ENCODE results near the gene MTG2. TPM values are rescaled to one million over a fixed set of nuclear protein-coding genes. Genes with fewer than 3 reads are reported as not detected.

MTG2 gene
- total and polyA plus RNA-seq, 2 experiments from 2014 or later: 11.3 to 11.7 TPM

- TF ChIP-seq ZNF331 (CRISPR knock-in tag; IDR thresholded peaks at IDR 0.05; ENCODE audit: low read depth): no peak
- TF ChIP-seq, protein P1, sequence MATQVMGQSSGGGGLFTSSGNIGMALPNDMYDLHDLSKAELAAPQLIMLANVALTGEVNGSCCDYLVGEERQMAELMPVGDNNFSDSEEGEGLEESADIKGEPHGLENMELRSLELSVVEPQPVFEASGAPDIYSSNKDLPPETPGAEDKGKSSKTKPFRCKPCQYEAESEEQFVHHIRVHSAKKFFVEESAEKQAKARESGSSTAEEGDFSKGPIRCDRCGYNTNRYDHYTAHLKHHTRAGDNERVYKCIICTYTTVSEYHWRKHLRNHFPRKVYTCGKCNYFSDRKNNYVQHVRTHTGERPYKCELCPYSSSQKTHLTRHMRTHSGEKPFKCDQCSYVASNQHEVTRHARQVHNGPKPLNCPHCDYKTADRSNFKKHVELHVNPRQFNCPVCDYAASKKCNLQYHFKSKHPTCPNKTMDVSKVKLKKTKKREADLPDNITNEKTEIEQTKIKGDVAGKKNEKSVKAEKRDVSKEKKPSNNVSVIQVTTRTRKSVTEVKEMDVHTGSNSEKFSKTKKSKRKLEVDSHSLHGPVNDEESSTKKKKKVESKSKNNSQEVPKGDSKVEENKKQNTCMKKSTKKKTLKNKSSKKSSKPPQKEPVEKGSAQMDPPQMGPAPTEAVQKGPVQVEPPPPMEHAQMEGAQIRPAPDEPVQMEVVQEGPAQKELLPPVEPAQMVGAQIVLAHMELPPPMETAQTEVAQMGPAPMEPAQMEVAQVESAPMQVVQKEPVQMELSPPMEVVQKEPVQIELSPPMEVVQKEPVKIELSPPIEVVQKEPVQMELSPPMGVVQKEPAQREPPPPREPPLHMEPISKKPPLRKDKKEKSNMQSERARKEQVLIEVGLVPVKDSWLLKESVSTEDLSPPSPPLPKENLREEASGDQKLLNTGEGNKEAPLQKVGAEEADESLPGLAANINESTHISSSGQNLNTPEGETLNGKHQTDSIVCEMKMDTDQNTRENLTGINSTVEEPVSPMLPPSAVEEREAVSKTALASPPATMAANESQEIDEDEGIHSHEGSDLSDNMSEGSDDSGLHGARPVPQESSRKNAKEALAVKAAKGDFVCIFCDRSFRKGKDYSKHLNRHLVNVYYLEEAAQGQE (IDR thresholded peaks at IDR 0.05; ENCODE audit: unreplicated experiment): no peak
These were observed 3.7 kb upstream of the MTG2 start (continued) for GRCh38 chr20:62179162-62179504.

DNA sequence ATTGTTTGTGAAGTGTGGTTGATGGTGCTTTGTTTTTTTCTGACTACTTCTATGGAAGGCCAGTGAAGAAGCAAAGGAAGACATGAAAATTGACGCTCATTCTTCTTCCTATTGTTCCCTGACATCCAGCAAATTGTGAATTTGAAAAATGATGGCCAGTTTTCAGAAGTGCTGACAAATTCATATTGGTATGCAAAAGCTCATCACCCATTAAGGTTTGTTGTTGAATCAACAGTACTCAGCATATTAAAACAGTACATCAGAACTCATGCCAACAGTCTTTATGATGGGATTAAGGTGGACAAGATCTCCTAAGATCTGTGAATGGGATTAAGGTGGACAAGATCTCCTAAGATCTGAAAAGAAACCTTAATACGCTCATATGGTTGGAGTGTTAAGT is 1.0 kb upstream of the MTG2 start:
- Mint-ChIP-seq H3K4me3 (peak overlapping the region; percentile 93), H3K9me3 (no peaks in the 10 kb centered on the region; the same call in 2 of the 3 replicates), H3K36me3 (ENCODE audit: low read depth) (peaks cover 10% of the 10 kb centered on the region; the same call in 2 of the 3 replicates), H3K27me3 (ENCODE audit: insufficient read depth, low read depth, poor library complexity) (peaks cover 9% of the 10 kb centered on the region), H3K27ac (peak overlapping the region; percentile 89), H3K4me1 (peaks cover 14% of the 10 kb centered on the region)
- no peak for DNase-seq (ENCODE audit: low spot score)
- H4K20me1 ChIP-seq (replicated peaks; ENCODE audit: insufficient read depth): no peaks in the 10 kb centered on the region
- no peaks in the 10 kb centered on the region for H3K9me2 ChIP-seq (ENCODE audit: insufficient read depth)
- H3K79me2 ChIP-seq (replicated peaks; ENCODE audit: insufficient read depth): peaks cover 28% of the 10 kb centered on the region
- H3K4me2 ChIP-seq: peak overlapping the region; percentile 95
- H3K36me3 ChIP-seq (ENCODE audit: insufficient read depth): no peaks in the 10 kb centered on the region
- peaks cover 7% of the 10 kb centered on the region for H3F3A ChIP-seq (replicated peaks; ENCODE audit: low read depth)
- peak overlapping the region; percentile 100 for H3K4me3 ChIP-seq
- H3K4me1 ChIP-seq (ENCODE audit: insufficient read depth): peaks cover 7% of the 10 kb centered on the region; the same call in 1 of the 2 replicates
- ATAC-seq: no peak
- H2AFZ ChIP-seq: no peak overlapping the region
- H3K27ac ChIP-seq (ENCODE audit: low read depth): peak overlapping the region; percentile 93
- H3K27me3 ChIP-seq (ENCODE audit: insufficient read depth): no peaks in the 10 kb centered on the region
- no peak for TF ChIP-seq EZH2 (IDR thresholded peaks at IDR 0.05; ENCODE audit: low read depth, unreplicated experiment)
- TF ChIP-seq CTCF (conservative IDR thresholded peaks at IDR 0.05; ENCODE audit: low read depth in 2 of 2): no peak
- TF ChIP-seq JUNB (IDR thresholded peaks at IDR 0.05; ENCODE audit: unreplicated experiment): no peak
- no peak for TF ChIP-seq NANOG (IDR thresholded peaks at IDR 0.05; ENCODE audit: borderline replicate concordance)
- TF ChIP-seq EZH2phosphoT487 (IDR thresholded peaks at IDR 0.05; ENCODE audit: unreplicated experiment): no peak
- no peak for TF ChIP-seq CREB1 (CRISPR knock-in tag; IDR thresholded peaks at IDR 0.05; ENCODE audit: low read depth)
- TF ChIP-seq, protein P1 (IDR thresholded peaks at IDR 0.05; ENCODE audit: unreplicated experiment): no peak
- no peak for TF ChIP-seq STAT1 (IDR thresholded peaks at IDR 0.05; ENCODE audit: unreplicated experiment)
- TF ChIP-seq ZNF114 (CRISPR knock-in tag; IDR thresholded peaks at IDR 0.05): no peak

All from GM23338 (cell line).